CD4-positive, alpha-beta T cell treated with Interleukin-6 for 4 hours (primary cell): ENCODE results near the gene TRIM3.
A peak's percentile ranks its signal among the peaks of the same experiment; 100 is the strongest.
"Not testable (repeated sequence)": the region's sequence is repeated elsewhere in the genome, so short reads cannot be mapped to it uniquely, and the experiment has no call there.

Source experiments
- DNase-seq: peaks from one replicate; pipeline ENCODE4 v3.0.0-alpha.2; 2020; ENCODE audit warnings: mixed read lengths

Gene TRIM3

GRCh38 chr11:6473451-6474412, at the start of gene TRIM3:
Gene TRIM3, minus strand, starts transcription at chr11:6473941. Its CDS starts 8,246 bp downstream, at chr11:6465695.
- peak; percentile 93 for DNase-seq

- no peak for DNase-seq
Measured at GRCh38 chr11:6523253-6523652, 49.5 kb upstream of the TRIM3 start.

- DNase-seq: not testable (repeated sequence)
Measured at GRCh38 chr11:6521946-6522345, 48.2 kb upstream of the TRIM3 start.

GRCh38 chr11:6520265-6520664, 46.5 kb upstream of the TRIM3 start:
- no peak for DNase-seq

- DNase-seq: no peak
Measured at GRCh38 chr11:6516865-6517264, 43.1 kb upstream of the TRIM3 start.

- peak; percentile 28 for DNase-seq
Measured at GRCh38 chr11:6505577-6506240, 32.0 kb upstream of the TRIM3 start.

- DNase-seq: no peak
Measured at GRCh38 chr11:6504166-6504565, 30.4 kb upstream of the TRIM3 start.

- DNase-seq: no peak
Measured at GRCh38 chr11:6502382-6502781, 28.6 kb upstream of the TRIM3 start.

GRCh38 chr11:6498544-6498943, 24.8 kb upstream of the TRIM3 start:
- DNase-seq: no peak

- no peak for DNase-seq
Measured at GRCh38 chr11:6498121-6498520, 24.4 kb upstream of the TRIM3 start.

- DNase-seq: no peak
Measured at GRCh38 chr11:6497069-6497839, 23.5 kb upstream of the TRIM3 start, which contains the start of gene DNHD1. Gene DNHD1, plus strand, starts transcription at chr11:6497280. Its CDS starts 936 bp downstream, at chr11:6498216.

- no peak for DNase-seq
Measured at GRCh38 chr11:6489306-6489705, 15.6 kb upstream of the TRIM3 start.

- DNase-seq: no peak
Measured at GRCh38 chr11:6488821-6489220, 15.1 kb upstream of the TRIM3 start.

- DNase-seq: no peak
Measured at GRCh38 chr11:6488342-6488741, 14.6 kb upstream of the TRIM3 start.

GRCh38 chr11:6486938-6487337, 13.2 kb upstream of the TRIM3 start:
- no peak for DNase-seq

- no peak for DNase-seq
Measured at GRCh38 chr11:6486256-6486655, 12.5 kb upstream of the TRIM3 start.

- no peak for DNase-seq
Measured at GRCh38 chr11:6485661-6486060, 11.9 kb upstream of the TRIM3 start.

GRCh38 chr11:6483015-6483414, 9.3 kb upstream of the TRIM3 start:
- no peak for DNase-seq

- no peak for DNase-seq
Measured at GRCh38 chr11:6482441-6482840, 8.7 kb upstream of the TRIM3 start.

- no peak for DNase-seq
Measured at GRCh38 chr11:6481924-6482275, 8.2 kb upstream of the TRIM3 start.

GRCh38 chr11:6481012-6481923, 7.5 kb upstream of the TRIM3 start, which contains the start of the genes ARFIP2 and TIMM10B:
Gene ARFIP2, minus strand, starts transcription at chr11:6481331. Its CDS starts 910 bp downstream, at chr11:6480421.
Gene TIMM10B, plus strand, starts transcription at chr11:6481501. Its CDS starts 16 bp downstream, at chr11:6481517.
- DNase-seq: peak; percentile 98
